GM21447 (cell line): Measurements from ENCODE around the gene ADD2.

Source experiments
- ATAC-seq: cut with Tn5 transposase; IDR thresholded peaks from one replicate; pipeline ENCODE4 v1.9.1; 2021; ENCODE audit not compliant: unreplicated experiment

ADD2 gene

GRCh38 chr2:70726947-70727725, 40.9 kb downstream of the ADD2 start:
- ATAC-seq, result no peak

DNA sequence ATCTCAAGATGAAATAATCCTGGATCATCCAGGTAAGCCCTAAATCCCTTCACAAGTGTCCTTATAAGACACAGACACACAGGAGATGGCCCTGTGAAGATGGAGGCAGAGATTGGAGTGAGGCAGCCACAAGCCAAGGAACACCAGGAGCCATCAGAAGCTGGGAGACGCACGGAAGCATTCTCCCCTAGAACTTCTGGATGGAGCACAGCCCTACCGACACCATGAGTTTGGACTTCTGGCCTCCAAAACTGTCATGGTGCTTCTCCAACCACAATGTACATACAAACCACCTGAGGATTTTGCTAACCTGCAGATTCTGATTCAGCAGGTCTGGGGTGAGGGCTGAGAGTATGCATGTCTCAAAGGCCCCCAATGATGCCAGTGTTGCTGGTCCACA, 42.5 kb downstream of the ADD2 start:
- ATAC-seq, result no peak

DNA sequence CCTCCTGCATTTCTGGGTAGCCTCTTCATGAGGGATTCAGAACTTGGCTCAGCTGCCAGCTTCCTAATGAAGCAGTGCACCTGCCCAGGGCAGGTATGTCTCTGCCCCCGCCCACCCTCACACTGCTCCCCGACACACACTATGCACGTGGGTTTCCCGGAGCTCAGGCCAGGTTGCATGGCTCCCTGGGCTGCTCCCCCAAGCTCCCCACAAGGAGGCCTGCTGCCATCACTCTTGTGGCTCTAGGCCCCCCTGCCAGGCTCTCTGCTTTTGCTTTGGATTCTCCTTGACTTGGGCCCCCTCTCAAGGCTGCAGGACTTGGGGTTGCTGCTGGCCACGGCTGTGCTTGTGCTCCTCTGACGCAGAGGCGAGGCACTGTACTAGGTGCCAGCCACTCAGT, 43.6 kb downstream of the ADD2 start:
- ATAC-seq, result no peak

GRCh38 chr2:70723286-70723885, 44.6 kb downstream of the ADD2 start:
- ATAC-seq, result no peak

DNA sequence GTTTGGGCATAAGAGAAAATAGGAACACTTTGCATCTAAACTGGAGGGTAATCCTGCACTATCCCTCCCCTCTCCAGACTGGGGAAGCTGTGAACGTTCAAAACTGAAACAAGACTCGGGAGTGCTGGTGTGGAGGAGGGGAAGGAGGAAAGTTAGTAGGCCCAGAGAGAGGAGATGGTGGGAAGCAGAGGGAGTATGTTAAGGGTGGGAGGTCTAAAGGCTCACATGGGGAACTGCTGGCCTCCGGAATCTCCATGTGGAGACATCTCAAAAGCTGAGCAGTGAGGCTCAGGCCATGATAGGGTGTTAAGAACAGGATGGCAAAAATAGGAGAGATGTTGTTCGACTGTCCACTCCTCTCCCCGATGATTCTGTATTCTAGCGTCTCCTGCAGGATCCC, 47.9 kb downstream of the ADD2 start:
- ATAC-seq, result no peak

DNA sequence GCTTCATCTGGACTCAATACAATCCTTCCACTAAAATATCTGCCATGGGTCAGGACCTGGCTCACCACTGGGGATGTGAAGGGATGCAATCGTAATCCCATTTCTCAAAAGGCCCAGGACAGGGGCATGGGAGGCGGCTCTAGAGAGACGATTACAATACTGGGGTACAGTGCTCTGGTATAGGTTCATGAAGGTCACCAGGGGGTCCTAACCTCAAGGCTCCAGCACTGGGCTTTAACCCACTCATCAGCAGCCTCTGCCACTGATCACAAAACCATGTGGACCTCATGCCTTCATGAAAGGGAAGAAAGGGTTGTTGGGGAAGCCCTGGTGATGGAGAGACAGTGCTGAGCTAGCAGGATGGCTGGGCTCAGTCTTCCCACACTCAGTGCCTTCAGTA, 48.8 kb downstream of the ADD2 start:
- ATAC-seq, result no peak

DNA sequence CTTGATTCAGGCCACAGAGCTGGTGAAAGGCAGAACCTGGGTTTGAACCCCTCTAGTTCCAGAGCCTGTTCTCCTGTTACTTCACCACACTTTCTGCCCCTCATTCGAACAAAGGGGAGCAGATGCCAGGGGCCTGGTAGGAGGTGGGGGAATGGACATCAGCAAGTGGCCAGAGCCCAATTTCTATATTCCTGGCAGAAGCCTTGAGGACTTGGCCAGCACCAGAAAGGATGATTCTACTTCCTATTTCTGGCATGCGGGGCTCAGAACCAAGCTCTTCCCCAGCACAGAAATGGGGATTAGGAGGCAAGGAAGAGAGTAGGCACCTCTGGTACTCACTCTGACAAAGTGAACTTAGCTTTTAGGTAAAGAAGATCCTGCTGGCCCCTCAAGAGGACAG, 49.3 kb downstream of the ADD2 start:
- no peak for ATAC-seq

- no peak for ATAC-seq
Measured at GRCh38 chr2:70718241-70718640, 49.8 kb downstream of the ADD2 start.

- ATAC-seq, result no peak
Measured at GRCh38 chr2:70717431-70718038, 50.5 kb downstream of the ADD2 start.

- ATAC-seq, result no peak
Measured at GRCh38 chr2:70716951-70717350, 51.0 kb downstream of the ADD2 start.

- ATAC-seq, result no peak
Measured at GRCh38 chr2:70716131-70716743, 51.8 kb downstream of the ADD2 start.

GRCh38 chr2:70715071-70715985, 52.7 kb downstream of the ADD2 start:
- no peak for ATAC-seq

DNA sequence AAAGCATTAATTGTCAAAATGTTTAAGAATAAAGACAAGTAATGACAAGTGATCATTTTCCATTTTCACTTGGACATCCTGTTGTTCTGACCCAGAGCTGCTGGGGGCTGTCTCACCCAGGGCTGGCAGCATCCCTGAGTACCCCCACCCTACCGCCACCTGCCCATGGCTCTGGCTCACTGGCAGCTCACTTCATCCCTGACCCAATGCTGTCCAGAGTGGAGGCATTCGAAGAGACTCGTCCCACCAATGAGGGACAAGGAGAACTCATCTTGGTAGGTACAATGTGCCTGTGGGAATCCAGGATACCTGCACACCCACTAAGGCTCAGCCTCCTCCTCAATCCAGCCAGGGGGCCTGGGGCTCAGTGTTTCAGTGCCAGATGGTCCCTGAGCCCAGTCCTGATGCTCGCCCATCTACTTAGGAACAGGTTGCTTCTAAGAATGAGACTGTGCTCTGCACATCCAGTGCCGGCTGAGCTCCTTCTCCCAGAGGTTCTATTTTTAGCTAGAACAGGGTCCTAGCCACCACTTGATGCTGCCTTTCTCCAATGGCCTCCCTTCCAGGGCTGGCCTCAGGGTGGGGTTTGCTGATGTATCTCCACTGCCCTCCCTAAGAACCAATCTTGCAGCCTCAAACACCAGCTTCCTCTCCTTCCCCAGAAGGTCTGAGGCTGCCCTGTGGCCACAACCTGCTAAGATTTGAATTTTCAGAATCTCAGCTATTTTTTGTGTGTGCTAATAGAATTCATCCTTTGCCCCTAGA, 53.7 kb downstream of the ADD2 start:
- no peak for ATAC-seq

DNA sequence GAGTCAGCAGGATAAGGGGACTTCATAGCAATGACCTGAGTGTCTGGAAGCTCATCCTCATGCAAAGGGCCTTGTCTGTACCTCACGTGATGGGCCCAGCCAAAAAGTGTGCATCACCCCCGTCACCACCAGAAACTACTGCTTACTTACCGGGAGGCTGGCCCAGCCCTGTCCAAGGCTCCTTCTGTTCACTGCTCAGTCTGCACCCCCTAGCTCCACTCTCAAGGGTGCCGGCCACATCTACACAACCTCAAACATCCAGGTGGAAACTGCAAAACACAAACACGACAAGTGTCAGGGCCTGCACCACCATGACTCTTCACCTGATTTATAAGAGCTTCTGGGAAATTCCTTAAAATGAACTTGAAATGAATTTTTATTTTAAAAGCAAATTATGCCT, 55.1 kb downstream of the ADD2 start:
- ATAC-seq, result no peak

DNA sequence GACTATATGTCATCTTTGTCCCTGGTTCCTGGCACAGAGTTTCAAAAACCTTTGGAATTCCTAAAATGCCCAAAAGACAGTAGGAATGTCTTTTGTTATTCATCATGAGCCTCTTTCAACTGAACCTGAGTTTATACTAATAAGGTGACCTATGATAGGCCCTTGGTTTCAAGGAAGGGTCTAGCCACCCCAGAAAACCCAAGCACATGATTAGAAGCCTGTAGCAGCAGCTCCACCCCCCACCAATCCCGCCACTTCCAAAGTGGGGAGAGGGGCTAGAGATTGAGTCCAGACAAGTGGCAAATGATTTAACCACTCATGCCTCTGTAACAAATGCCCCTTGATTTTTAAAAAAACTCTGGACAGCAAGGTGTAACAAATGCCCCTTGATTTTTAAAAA, 56.8 kb downstream of the ADD2 start:
- ATAC-seq, result no peak

- no peak for ATAC-seq
Measured at GRCh38 chr2:70710038-70710690, 57.8 kb downstream of the ADD2 start.

DNA sequence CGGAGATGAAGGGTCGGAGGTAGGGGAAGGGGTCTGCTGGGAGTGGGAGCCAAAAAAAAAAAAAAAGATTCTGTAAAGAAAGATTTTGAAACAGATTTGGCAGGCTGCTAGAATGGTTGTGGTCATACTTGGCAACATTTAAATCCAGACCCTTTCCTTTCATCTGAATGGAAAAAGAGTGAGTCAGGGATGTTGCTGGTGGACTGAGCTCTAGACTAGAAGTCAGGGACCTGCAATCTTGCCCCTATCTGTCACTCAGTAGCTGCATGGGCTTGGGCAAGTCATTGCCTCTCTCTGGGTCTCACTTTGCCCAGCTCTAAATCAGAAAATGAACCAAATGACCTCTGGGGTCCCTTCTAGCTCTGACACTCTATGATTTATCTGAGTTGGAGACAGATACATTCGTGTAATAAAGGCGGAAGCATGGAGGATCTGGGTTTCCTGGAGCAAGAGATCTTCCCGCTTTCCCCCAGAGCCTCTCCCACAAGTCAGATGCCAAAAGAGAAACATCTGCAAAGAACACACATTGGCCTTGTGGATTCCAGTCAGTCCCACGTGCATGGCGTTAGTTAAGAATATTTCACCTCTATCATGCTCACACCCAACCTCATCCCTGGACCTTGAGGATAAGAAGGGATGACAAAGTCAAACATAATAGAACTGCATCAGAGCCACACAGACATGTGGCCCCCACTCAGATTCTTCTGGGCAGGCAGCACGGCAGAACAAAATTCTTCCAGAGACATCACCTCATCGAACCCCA, 58.5 kb downstream of the ADD2 start:
- ATAC-seq, result no peak

GRCh38 chr2:70708376-70709199, 59.4 kb downstream of the ADD2 start:
- ATAC-seq, result no peak
